ENCODE measurements around the gene TRMT2A.
"Not testable (repeated sequence)": the region's sequence is repeated elsewhere in the genome, so short reads cannot be mapped to it uniquely, and the experiment has no call there.

The TRMT2A gene

DNA sequence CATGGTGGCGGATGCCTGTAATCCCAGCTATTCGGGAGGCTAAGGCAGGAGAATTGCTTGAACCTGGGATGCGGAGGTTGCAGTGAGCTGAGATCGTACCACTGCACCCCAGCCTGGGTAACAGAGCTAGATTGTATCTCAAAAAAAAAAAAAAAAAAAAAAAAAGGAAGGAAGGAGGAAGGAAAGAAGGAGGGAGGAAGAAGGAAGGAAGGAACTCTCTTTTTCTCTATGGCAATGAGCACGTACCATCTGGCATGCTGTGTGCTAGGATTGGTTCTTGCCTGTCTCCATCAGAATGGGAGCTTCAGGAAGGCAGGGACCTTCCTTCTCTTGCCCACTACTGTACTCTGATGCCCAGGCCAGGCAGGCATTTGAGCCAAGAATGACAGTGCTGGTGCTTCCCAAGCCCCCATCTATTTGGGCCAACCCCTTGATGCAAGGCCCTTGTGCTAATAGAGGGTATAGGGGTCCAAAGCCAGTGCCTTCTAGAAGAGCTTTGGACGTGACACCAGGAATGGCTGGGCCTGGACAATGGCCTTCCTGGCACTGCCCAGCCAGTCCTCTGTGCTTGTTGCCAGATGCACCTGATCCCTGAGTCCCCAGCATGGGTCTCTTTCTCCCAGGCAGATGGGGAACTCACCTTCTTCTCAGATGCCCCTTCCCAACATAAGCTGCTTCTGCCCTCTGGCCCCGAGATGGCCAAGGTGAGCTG lies 47.5 kb downstream of the TRMT2A start:
- H3K4me3 ChIP-seq (ENCODE audit: low read depth, low read length) = no peak overlapping the region
- no peak for DNase-seq (ENCODE audit: low read depth)

DNA sequence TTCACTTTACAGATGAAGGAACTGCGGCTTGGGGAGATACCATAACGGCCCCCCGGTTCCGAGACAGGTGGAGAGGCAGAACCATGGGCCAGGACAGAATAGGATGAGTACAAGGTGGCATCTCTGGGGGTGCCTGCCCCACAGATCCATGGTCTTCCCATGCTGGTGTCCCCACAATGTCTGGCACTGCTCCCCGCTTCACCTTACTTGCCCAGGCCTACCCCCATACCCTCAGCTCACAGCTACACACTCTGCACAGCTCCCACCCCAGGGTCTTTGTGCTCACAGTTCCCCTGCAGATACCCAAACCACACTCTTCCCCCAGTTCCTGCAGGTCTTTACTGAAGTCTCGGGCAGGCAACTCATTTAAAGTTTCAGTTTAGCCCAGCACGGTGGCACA lies 48.4 kb downstream of the TRMT2A start:
- no peak overlapping the region for H3K4me3 ChIP-seq (ENCODE audit: low read depth, low read length)
- no peak for DNase-seq (ENCODE audit: low read depth)

DNA sequence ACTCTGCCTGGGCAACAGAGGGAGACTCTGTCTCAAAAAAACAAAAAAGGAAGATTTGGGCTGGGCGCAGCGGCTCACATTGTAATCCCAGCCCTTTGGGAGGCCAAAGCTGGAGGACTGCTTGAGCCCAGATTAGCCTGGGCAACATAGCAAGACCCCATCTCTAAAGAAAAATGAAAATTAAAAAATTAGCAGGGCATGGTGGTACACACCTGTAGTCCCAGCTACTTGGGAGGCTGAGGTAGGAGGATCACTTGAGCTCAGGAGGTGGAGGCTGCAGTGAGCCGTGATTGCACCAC lies 49.7 kb downstream of the TRMT2A start:
- H3K4me3 ChIP-seq (ENCODE audit: low read depth, low read length); DNase-seq (ENCODE audit: low read depth): not testable (repeated sequence)

DNA sequence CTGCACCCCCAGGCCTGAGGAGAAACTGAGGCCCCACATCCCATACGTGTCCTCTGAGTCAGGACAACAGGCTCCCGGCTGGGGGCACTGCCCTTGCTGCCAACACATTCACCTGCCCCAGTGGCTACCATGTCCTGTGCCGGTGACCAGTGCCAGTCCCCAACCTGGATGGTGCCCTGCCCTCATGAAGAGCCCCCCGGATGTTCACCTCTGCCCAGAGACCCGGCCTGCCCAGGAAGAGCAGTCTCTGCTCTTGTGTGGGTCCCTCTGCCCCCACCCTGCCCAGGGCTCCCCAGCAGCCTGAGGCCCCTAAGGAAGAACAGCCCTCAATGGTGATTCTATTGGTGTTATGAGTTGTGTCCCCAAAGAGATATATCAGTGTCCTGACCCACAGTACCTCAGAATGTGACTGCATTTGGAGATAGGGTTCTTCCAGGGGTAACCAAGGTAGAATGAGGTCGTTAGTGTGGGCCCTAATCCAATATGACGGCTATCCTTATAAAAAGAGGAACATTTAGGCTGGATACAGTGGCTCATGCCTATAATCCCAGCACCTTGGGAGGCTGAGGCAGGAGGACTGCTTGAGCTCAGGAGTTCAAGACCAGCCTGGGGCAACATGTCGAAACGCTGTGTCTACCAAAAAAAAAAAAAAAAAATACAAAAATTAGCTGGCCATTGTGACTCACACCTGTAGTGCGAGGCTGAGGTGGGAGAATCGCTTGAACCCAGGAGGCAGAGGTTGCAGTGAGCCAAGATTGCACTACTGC lies 50.2 kb downstream of the TRMT2A start:
- H3K4me3 ChIP-seq (ENCODE audit: low read depth, low read length) = no peak overlapping the region
- DNase-seq (ENCODE audit: low read depth) = no peak

DNA sequence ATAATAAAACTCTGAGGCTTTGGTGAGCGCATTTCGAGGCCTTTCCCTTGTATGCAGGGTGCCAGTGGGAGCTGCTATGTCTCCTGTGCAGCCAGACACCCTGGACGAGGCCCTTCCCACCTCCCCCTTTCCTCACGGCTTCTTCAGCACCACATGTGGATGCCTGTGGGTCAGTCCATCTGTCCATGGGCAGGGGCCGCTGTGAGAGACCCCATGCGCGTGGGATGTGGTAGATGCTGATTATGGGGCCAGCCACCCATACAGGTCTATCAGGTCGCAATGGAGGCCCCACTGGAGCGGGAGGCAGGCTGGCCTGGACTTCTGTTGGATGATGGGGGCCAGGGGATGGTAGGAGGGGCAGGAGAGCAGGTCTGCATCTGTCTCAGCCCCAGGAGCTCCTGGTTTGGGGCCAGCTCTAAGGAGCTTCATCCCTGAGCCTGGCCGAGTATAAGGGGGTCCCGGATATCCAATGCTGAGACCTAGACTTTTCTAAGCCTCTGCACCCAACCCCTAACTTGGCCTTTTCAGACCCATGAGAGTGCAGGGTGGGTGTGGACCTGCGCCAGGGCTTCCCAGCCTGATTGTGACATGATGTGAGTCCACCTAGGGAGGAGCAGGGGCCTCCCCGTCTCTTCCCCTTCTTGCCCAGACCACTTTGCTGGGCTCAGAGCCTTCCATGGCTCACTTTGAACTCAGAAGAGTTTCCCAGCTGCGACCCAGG lies 51.0 kb downstream of the TRMT2A start:
- no peak overlapping the region for H3K4me3 ChIP-seq (ENCODE audit: low read depth, low read length)
- DNase-seq (ENCODE audit: low read depth) = no peak

DNA sequence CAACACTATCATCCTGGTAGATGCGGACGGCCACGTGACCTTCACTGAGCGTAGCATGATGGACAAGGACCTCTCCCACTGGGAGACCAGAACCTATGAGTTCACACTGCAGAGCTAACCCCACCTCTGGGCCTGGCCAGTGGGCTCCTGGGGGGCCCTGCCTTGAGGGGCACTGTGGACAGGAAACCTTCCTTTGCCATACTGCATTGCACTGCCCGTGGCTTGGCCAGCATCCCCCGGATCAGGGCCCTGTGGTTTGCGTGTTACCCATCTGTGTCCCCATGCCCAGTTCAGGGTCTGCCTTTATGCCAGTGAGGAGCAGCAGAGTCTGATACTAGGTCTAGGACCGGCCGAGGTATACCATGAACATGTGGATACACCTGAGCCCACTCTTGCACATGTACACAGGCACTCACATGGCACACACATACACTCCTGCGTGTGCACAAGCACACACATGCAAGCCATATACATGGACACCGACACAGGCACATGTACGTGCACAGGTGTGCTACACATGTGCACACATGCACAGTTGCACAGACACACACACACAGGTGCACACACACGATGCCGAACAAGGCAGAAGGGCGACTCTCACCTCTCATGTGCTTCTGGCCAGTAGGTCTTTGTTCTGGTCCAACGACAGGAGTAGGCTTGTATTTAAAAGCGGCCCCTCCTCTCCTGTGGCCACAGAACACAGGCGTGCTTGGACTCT lies 52.3 kb downstream of the TRMT2A start:
- no peak overlapping the region for H3K4me3 ChIP-seq (ENCODE audit: low read depth, low read length)
- no peak for DNase-seq (ENCODE audit: low read depth)

DNA sequence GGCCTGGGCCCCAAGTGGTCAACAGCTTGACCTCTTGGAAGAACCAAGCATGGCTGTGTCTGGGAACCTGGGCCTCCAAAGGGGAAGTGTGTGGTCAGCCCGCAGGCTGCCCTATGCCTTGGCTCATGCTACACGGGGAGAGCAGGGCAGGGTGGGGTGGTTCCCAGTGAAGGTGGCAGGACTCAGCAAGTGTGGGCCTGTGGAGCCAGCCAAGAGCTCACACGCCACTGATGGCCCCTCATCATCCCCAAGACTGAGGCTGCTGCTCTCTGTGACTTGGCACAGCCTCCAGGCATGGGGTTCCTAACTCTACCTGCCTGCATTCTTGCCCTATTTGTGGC lies 52.9 kb downstream of the TRMT2A start:
- DNase-seq (ENCODE audit: low read depth) = no peak
- no peak overlapping the region for H3K4me3 ChIP-seq (ENCODE audit: low read depth, low read length)

DNA sequence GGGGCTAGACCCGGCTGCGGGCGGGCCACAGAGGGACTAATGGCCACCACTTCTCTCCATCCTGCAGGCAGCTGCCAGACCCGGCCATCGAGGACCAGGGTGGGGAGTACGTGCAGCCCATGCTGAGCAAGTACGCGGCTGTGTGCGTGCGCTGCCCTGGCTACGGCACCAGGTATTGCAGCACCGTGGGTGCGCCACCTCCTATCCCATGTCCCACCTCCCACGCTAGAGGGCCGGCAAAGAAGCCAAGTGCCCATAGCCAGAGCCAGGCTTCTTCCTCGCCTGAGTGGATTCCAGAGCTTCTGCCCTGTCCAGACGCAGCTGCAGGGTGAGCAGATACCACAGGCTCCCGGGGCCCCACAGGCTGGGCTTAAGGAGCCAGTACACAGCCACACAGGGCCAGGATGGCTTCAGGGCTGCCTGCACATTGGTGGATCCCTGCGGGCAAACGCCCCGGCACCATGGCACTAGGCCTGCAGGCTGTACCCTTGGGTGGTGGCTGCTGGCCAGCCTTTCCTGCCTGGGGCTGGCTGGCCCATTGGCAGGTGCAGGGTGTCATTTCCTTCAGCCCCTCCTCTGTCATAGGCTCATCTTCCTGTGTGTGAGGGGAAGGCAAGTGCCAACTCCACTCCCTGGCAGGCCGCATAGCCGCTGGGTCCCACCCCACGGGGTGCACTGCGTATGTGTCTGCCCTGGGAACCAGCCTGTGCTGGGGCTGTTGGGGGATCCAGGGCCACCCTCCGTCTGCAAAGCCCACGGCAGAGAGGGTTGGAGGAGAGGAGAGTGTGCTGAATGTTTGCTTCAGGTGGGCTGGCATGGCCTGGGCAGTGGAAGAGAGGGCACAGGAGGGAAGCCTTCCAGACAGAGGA lies 53.5 kb downstream of the TRMT2A start:
- no peak for DNase-seq (ENCODE audit: low read depth)
- no peak overlapping the region for H3K4me3 ChIP-seq (ENCODE audit: low read depth, low read length)

DNA sequence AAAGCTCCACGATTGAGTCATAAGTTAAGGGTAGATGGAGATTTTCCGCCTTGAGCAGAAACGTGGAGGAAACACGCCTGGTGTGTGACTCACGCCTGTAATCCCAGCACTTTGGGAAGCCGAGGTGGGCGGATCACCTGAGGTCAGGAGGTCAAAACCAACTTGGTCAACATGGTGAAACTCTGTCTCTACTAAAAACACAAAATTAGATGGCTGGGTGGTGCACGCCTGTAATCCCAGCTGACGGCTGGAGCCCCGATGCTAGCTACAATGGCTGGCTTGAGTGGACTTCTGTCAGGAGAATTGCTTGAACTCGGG lies 54.3 kb downstream of the TRMT2A start:
- DNase-seq (ENCODE audit: low read depth) = no peak

DNA sequence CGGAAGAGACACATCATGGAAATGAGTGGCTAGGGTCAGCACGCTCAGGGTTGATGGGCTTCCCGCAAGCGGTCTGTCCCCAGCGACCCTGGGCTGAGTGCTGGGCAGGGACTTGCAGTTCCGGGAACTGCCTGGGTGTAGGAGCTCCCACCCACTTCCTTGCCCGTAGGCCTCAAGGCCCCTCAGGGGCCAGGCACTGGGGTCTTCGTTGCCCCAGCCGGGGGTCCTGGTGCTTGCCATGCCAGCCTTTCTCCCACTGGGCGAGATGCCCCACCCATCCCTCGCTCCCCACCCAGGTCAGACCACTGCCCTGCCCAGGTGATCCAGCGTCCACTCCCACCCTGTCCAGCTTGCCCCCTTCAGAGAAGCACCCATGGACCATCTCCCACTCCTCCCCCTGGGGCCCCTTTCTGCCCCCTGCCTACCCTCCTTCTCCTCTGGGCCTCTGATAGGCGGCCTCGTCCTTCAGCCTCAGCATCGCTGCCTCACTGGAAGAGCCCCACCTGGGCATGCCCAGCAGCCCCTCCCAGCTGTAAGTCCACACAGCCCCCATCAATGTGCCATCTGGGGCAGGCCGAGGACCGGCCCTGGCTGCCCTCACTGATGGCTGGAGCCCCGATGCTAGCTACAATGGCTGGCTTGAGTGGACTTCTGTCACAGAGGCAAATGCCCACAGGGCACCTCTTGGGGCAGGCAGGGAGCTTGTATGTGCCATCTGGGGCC lies 54.8 kb downstream of the TRMT2A start:
- no peak for DNase-seq (ENCODE audit: low read depth)
- H3K4me3 ChIP-seq (ENCODE audit: low read depth, low read length) = no peak overlapping the region

More for the DNA sequence above, 54.3 kb downstream of the TRMT2A start:
- H3K4me3 ChIP-seq (ENCODE audit: low read depth, low read length) = no peak overlapping the region
